Measurements from ENCODE around the gene ZNF71. TPM values are rescaled to one million over a fixed set of nuclear protein-coding genes. Genes with fewer than 3 reads are reported as not detected.

ZNF71 gene
- total RNA-seq, 1 experiment from 2014 or later: 8.0 TPM

GRCh38 chr19:56637976-56638555 lies 43.0 kb downstream of the ZNF71 start (continued):
- TF ChIP-seq AR (CRISPR knock-in tag; IDR thresholded peaks at IDR 0.05) (no peak), USF1 (CRISPR knock-in tag; IDR thresholded peaks at IDR 0.05) (peak; percentile 94), ATF2 (CRISPR knock-in tag; IDR thresholded peaks at IDR 0.05; ENCODE audit: borderline replicate concordance, low read depth) (peak; percentile 87), FOXP1 (CRISPR knock-in tag; IDR thresholded peaks at IDR 0.05; ENCODE audit: borderline replicate concordance) (peak; percentile 99), ZNF317 (CRISPR knock-in tag; IDR thresholded peaks at IDR 0.05; ENCODE audit: borderline replicate concordance, low read depth) (peak; percentile 87), CTCF (IDR thresholded peaks at IDR 0.05) (no peak), ZNF671 (CRISPR knock-in tag; IDR thresholded peaks at IDR 0.05) (no peak), GTF2I (CRISPR knock-in tag; conservative IDR thresholded peaks at IDR 0.05) (no peak), E2F4 (CRISPR knock-in tag; IDR thresholded peaks at IDR 0.05; ENCODE audit: borderline replicate concordance, low read depth) (peak; percentile 97), ZNF423 (CRISPR knock-in tag; IDR thresholded peaks at IDR 0.05) (no peak), NFYB (CRISPR knock-in tag; conservative IDR thresholded peaks at IDR 0.05; ENCODE audit: low read depth) (peak; percentile 70), SMAD4 (CRISPR knock-in tag; IDR thresholded peaks at IDR 0.05) (peak; percentile 99), ZNF416 (CRISPR knock-in tag; IDR thresholded peaks at IDR 0.05) (no peak), MAX (CRISPR knock-in tag; IDR thresholded peaks at IDR 0.05) (peak; percentile 95), SMAD3 (CRISPR knock-in tag; IDR thresholded peaks at IDR 0.05; ENCODE audit: borderline replicate concordance) (peak; percentile 99; the same call in 1 of the 2 replicates), PREB (CRISPR knock-in tag; IDR thresholded peaks at IDR 0.05; ENCODE audit: borderline replicate concordance) (peak; percentile 99), MYBL2 (CRISPR knock-in tag; IDR thresholded peaks at IDR 0.05) (peak; percentile 95), ZBTB21 (CRISPR knock-in tag; IDR thresholded peaks at IDR 0.05; ENCODE audit: borderline replicate concordance) (peak; percentile 96), MXD4 (CRISPR knock-in tag; IDR thresholded peaks at IDR 0.05; ENCODE audit: borderline replicate concordance) (no peak), STAT6 (CRISPR knock-in tag; conservative IDR thresholded peaks at IDR 0.05; ENCODE audit: low read depth) (peak; percentile 98; the same call in 1 of the 2 replicates), MLX (CRISPR knock-in tag; IDR thresholded peaks at IDR 0.05) (peak; percentile 98), ZNF425 (CRISPR knock-in tag; conservative IDR thresholded peaks at IDR 0.05) (no peak)

All from WTC11 (cell line).